ENCODE measurements around the gene SDS.

Gene SDS

GRCh38 chr12:113392520-113392919 is 11.2 kb downstream of the SDS start:
- H3K9me3 ChIP-seq = no peaks in the 10 kb centered on the region
- no peaks in the 10 kb centered on the region for H3K36me3 ChIP-seq
- peaks cover 12% of the 10 kb centered on the region for H3K27me3 ChIP-seq
- no peak for DNase-seq
- no peaks in the 10 kb centered on the region for H3K4me1 ChIP-seq
- H3K4me3 ChIP-seq (ENCODE audit: low read depth, low read length) = no peak overlapping the region
- TF ChIP-seq, protein P1, sequence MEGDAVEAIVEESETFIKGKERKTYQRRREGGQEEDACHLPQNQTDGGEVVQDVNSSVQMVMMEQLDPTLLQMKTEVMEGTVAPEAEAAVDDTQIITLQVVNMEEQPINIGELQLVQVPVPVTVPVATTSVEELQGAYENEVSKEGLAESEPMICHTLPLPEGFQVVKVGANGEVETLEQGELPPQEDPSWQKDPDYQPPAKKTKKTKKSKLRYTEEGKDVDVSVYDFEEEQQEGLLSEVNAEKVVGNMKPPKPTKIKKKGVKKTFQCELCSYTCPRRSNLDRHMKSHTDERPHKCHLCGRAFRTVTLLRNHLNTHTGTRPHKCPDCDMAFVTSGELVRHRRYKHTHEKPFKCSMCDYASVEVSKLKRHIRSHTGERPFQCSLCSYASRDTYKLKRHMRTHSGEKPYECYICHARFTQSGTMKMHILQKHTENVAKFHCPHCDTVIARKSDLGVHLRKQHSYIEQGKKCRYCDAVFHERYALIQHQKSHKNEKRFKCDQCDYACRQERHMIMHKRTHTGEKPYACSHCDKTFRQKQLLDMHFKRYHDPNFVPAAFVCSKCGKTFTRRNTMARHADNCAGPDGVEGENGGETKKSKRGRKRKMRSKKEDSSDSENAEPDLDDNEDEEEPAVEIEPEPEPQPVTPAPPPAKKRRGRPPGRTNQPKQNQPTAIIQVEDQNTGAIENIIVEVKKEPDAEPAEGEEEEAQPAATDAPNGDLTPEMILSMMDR (IDR thresholded peaks at IDR 0.05; ENCODE audit: low read depth, low read length) = no peak

DNA sequence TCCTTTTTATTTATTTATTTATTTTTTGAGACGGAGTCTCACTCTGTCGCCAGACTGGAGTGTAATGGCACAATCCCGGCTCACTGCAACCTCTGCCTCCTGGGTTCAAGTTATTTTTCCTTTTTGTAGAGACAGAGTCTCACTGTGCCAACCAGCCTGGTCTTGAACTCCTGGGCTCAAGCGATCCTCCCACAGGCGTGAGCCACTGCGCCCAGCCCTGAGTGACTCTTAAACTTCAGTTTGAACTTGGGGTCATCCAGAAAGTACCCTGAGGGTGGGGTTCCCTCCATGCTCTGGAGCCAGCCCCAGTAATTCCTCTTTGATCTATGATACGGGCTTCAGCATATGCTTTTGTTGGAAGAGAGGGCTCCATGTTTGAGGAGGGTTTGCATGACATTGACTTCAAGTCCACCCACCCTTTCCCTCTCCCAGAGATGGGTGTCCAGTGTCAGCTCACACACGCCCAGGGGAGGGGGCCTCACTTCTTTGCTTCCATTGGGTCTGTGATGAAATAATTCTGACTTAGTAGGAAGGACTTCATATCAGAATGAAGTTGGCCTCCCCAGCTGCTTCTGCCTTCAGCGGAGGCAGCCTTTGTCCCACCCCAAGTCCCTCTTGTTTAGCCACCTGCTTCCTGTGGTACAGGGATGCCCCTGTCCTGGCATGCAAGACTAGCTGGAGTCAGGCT is 11.9 kb downstream of the SDS start:
- peaks cover 5% of the 10 kb centered on the region for H3K36me3 ChIP-seq
- no peaks in the 10 kb centered on the region for H3K9me3 ChIP-seq
- DNase-seq = no peak
- H3K4me3 ChIP-seq (ENCODE audit: low read depth, low read length) = no peak overlapping the region
- TF ChIP-seq, protein P1 (IDR thresholded peaks at IDR 0.05; ENCODE audit: low read depth, low read length) = no peak
- H3K27me3 ChIP-seq = peaks cover 5% of the 10 kb centered on the region; the same call in 1 of the 2 replicates
- no peaks in the 10 kb centered on the region for H3K4me1 ChIP-seq

DNA sequence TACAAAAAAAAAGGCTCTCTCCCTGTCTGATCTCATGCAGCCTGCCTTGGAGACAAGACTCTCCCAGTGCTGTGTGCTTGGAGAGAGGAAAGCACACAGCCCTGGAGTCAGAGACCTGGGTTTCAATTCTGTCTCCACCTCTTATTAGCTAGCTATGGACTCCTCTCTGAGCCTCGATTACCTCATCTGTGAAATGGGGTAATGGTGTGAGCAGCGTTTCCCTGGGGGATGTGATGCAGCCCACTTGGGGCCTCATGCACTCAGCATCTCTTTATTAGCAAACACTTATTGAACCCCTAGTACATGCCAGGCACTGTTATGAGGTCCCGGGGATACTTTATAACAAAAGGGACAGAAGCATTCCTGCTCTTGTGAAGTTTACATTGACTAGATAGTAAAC is 12.5 kb downstream of the SDS start:
- peaks cover 4% of the 10 kb centered on the region; the same call in 1 of the 2 replicates for H3K27me3 ChIP-seq
- H3K9me3 ChIP-seq = no peaks in the 10 kb centered on the region
- DNase-seq = no peak
- H3K36me3 ChIP-seq = peaks cover 9% of the 10 kb centered on the region
- no peaks in the 10 kb centered on the region for H3K4me1 ChIP-seq
- TF ChIP-seq, protein P1 (IDR thresholded peaks at IDR 0.05; ENCODE audit: low read depth, low read length) = no peak
- H3K4me3 ChIP-seq (ENCODE audit: low read depth, low read length) = no peak overlapping the region

GRCh38 chr12:113390064-113391043 is 13.3 kb downstream of the SDS start:
- H3K36me3 ChIP-seq = peaks cover 9% of the 10 kb centered on the region

GRCh38 chr12:113388351-113388750 is 15.3 kb downstream of the SDS start:
- peaks cover 12% of the 10 kb centered on the region for H3K36me3 ChIP-seq
- TF ChIP-seq, protein P1 (IDR thresholded peaks at IDR 0.05; ENCODE audit: low read depth, low read length) = no peak
- H3K4me1 ChIP-seq = no peaks in the 10 kb centered on the region
- no peaks in the 10 kb centered on the region for H3K27me3 ChIP-seq
- no peak overlapping the region for H3K4me3 ChIP-seq (ENCODE audit: low read depth, low read length)
- DNase-seq = no peak
- no peaks in the 10 kb centered on the region for H3K9me3 ChIP-seq

More at GRCh38 chr12:113390064-113391043, 13.3 kb downstream of the SDS start:
- Histone ChIP-seq H3K4me1 (no peaks in the 10 kb centered on the region), H3K9me3 (no peaks in the 10 kb centered on the region), H3K4me3 (ENCODE audit: low read depth, low read length) (no peak overlapping the region), H3K27me3 (no peaks in the 10 kb centered on the region)
- no peak for DNase-seq
- TF ChIP-seq, protein P1 (IDR thresholded peaks at IDR 0.05; ENCODE audit: low read depth, low read length) = no peak

All from BE2C (cell line).